Osteoblast (primary cell): ENCODE data around the gene BAHD1. TPM values are rescaled to one million over a fixed set of nuclear protein-coding genes. Genes with fewer than 3 reads are reported as not detected.

Experiments used
- DNase-seq: peaks from one replicate; pipeline ENCODE4 v3.0.0; 2011; ENCODE audit warnings: low spot score, mixed read lengths; ENCODE audit not compliant: insufficient read length; ENCODE audit errors: missing footprints
- H2AFZ ChIP-seq: 2 replicates; pipeline ENCODE4 v1.6.0; 2011; ENCODE audit warnings: mild to moderate bottlenecking, low read length
- H3K27ac ChIP-seq: 2 replicates; pipeline ENCODE4 v1.5.1; 2011; ENCODE audit warnings: mild to moderate bottlenecking, low read depth, low read length, moderate library complexity
- H3K27me3 ChIP-seq: 2 replicates; pipeline ENCODE4 v1.6.0; 2012; ENCODE audit warnings: mild to moderate bottlenecking, control low read depth, inconsistent platforms, low read length, moderate library complexity; ENCODE audit not compliant: insufficient read depth
- H3K36me3 ChIP-seq: 2 replicates; pipeline ENCODE4 v1.5.1; 2011; ENCODE audit warnings: mild to moderate bottlenecking, low read length, control low read depth, moderate library complexity; ENCODE audit not compliant: insufficient read depth
- H3K4me1 ChIP-seq: 2 replicates; pipeline ENCODE4 v1.5.1; 2011; ENCODE audit warnings: mild to moderate bottlenecking, low read length, control low read depth, moderate library complexity; ENCODE audit not compliant: insufficient read depth
- H3K4me2 ChIP-seq: 2 replicates; pipeline ENCODE4 v1.6.0; 2011; ENCODE audit warnings: mild to moderate bottlenecking, low read length; ENCODE audit not compliant: insufficient read depth
- H3K4me3 ChIP-seq: fragments of 200-600 bp; sonication (generic); 3 replicates; pipeline ENCODE4 v1.5.1; 2012; ENCODE audit warnings: mild to moderate bottlenecking, low read length, inconsistent platforms; ENCODE audit not compliant: insufficient read depth
- H3K79me2 ChIP-seq: 2 replicates; pipeline ENCODE4 v1.6.0; 2012; ENCODE audit warnings: mild to moderate bottlenecking, low read length, control low read depth, inconsistent platforms; ENCODE audit not compliant: insufficient read depth
- H3K9me3 ChIP-seq: 2 replicates; pipeline ENCODE4 v1.5.1; 2011; ENCODE audit warnings: low read depth, low read length, control low read depth
- H4K20me1 ChIP-seq: 2 replicates; pipeline ENCODE4 v1.6.0; 2012; ENCODE audit warnings: mild to moderate bottlenecking, low read length, control low read depth; ENCODE audit not compliant: insufficient read depth
- CTCF ChIP-seq: IDR thresholded peaks from 2 replicates; pipeline ENCODE4 v1.5.1; 2011; ENCODE audit warnings: mild to moderate bottlenecking, low read depth, low read length, moderate library complexity; ENCODE audit errors: extremely low read depth
- total RNA-seq: library from RNA; depleted of rRNA; stranded (reverse); fragments of >200 nt; gene quantifications from 2 replicates; pipeline ENCODE4 v1.2.3, GENCODE V29; 2012

The BAHD1 gene
- total RNA-seq, 1 donor = 10.5 TPM

- no peak overlapping the region for H3K27ac ChIP-seq
- no peak overlapping the region for H3K4me2 ChIP-seq
- no peaks in the 10 kb centered on the region for H3K9me3 ChIP-seq
- no peak for TF ChIP-seq CTCF
- H3K79me2 ChIP-seq = no peaks in the 10 kb centered on the region
- peaks cover 5% of the 10 kb centered on the region for H4K20me1 ChIP-seq
- H3K4me3 ChIP-seq = no peak overlapping the region
- H3K4me1 ChIP-seq = peaks cover 9% of the 10 kb centered on the region
- H2AFZ ChIP-seq = no peak overlapping the region
- no peaks in the 10 kb centered on the region for H3K36me3 ChIP-seq
- DNase-seq = peak; percentile 32
- peaks cover 5% of the 10 kb centered on the region for H3K27me3 ChIP-seq
Measured at GRCh38 chr15:40424483-40425115, 16.2 kb upstream of the BAHD1 start.

GRCh38 chr15:40425681-40426080 lies 15.1 kb upstream of the BAHD1 start:
- H3K9me3 ChIP-seq = no peaks in the 10 kb centered on the region
- no peaks in the 10 kb centered on the region for H3K36me3 ChIP-seq
- peaks cover 11% of the 10 kb centered on the region for H3K4me1 ChIP-seq
- no peak overlapping the region for H3K27ac ChIP-seq
- no peak overlapping the region for H3K4me2 ChIP-seq
- DNase-seq = no peak
- peaks cover 14% of the 10 kb centered on the region for H3K27me3 ChIP-seq
- no peaks in the 10 kb centered on the region for H3K79me2 ChIP-seq
- TF ChIP-seq CTCF = no peak
- no peak overlapping the region for H2AFZ ChIP-seq
- H3K4me3 ChIP-seq = no peak overlapping the region
- peaks cover 2% of the 10 kb centered on the region for H4K20me1 ChIP-seq

- no peak for TF ChIP-seq CTCF
- no peak overlapping the region for H3K4me2 ChIP-seq
- peak; percentile 8 for DNase-seq
Measured at GRCh38 chr15:40427188-40427587, 13.6 kb upstream of the BAHD1 start.

GRCh38 chr15:40428185-40428584 lies 12.6 kb upstream of the BAHD1 start:
- H3K36me3 ChIP-seq = no peaks in the 10 kb centered on the region
- DNase-seq = peak; percentile 50
- peaks cover 18% of the 10 kb centered on the region for H3K27me3 ChIP-seq
- H2AFZ ChIP-seq = no peak overlapping the region
- no peak for TF ChIP-seq CTCF
- no peaks in the 10 kb centered on the region for H3K79me2 ChIP-seq
- no peak overlapping the region for H3K4me3 ChIP-seq
- H4K20me1 ChIP-seq = no peaks in the 10 kb centered on the region
- no peak overlapping the region for H3K4me2 ChIP-seq
- H3K27ac ChIP-seq = no peak overlapping the region
- H3K9me3 ChIP-seq = no peaks in the 10 kb centered on the region
- peaks cover 2% of the 10 kb centered on the region for H3K4me1 ChIP-seq

More at GRCh38 chr15:40427188-40427587, 13.6 kb upstream of the BAHD1 start:
- Histone ChIP-seq H3K79me2 (no peaks in the 10 kb centered on the region), H3K27ac (no peak overlapping the region), H3K9me3 (no peaks in the 10 kb centered on the region), H2AFZ (no peak overlapping the region), H3K36me3 (no peaks in the 10 kb centered on the region), H3K4me3 (no peak overlapping the region), H3K4me1 (peaks cover 2% of the 10 kb centered on the region), H4K20me1 (no peaks in the 10 kb centered on the region), H3K27me3 (peaks cover 15% of the 10 kb centered on the region)
